Esophagus squamous epithelium (tissue), 5 donors: ENCODE results near the gene KRTAP5-11. TPM values are rescaled to one million over a fixed set of nuclear protein-coding genes. Genes with fewer than 3 reads are reported as not detected.

Experiments
- DNase-seq: peaks from one replicate; lab custom pipeline; 2025; lab: John Stamatoyannopoulos, UW
- H3K27ac ChIP-seq, 4 donors: fragments of 200-600 bp; sonication (generic); one replicate each; pipeline ENCODE4 v1.5.1; 2016 to 2019; ENCODE audit warnings: mild to moderate bottlenecking in 1 of 4
- H3K27me3 ChIP-seq, 4 donors: fragments of 200-600 bp; sonication (generic); 1 replicate in 3 of 4; 2 replicates in 1 of 4; pipeline versions ENCODE4 v1.5.1 to v1.6.0; 2017 to 2021; ENCODE audit warnings: antibody characterized with exemption in 1 of 4
- H3K36me3 ChIP-seq, 3 donors: fragments of 200-600 bp; sonication (generic); one replicate each; pipeline ENCODE4 v1.5.1; 2016 to 2019
- H3K4me1 ChIP-seq, 3 donors: fragments of 200-600 bp; sonication (generic); one replicate each; pipeline ENCODE4 v1.5.1; 2017 to 2019
- H3K4me3 ChIP-seq, 4 donors: fragments of 200-600 bp; sonication (generic); 1 replicate in 3 of 4; 2 replicates in 1 of 4; pipeline ENCODE4 v1.5.1; 2016 to 2019; ENCODE audit warnings: mild to moderate bottlenecking in 2 of 4, moderate library complexity in 1 of 4
- H3K9me3 ChIP-seq, 3 donors: fragments of 200-600 bp; sonication (generic); one replicate each; pipeline ENCODE4 v1.5.1; 2016 to 2019
- CTCF ChIP-seq, 6 experiments: fragments of 450-650 bp in 4 of 6; fragments of 200-600 bp in 2 of 6; sonication (generic) in 2 of 6; IDR thresholded peaks; one replicate each; pipeline ENCODE4 v1.5.1; 2016 to 2019; ENCODE audit warnings: antibody characterized with exemption in 6 of 6, mild to moderate bottlenecking in 4 of 6, moderate library complexity in 4 of 6
- POLR2A ChIP-seq, 4 donors: fragments of 450-650 bp; IDR thresholded peaks; one replicate each; pipeline ENCODE4 v1.6.1; 2017; ENCODE audit warnings: antibody characterized with exemption in 4 of 4, mild to moderate bottlenecking in 4 of 4, moderate library complexity in 3 of 4
- WGBS, 2 donors: methylation state at CpG; one replicate each; pipeline ENCODE4 v1.1.5; 2018; 5-methylcytosine and 5-hydroxymethylcytosine counted together
- intact Hi-C: fragments of 100-400 bp; cut with DNase I; formaldehyde crosslinking; loops from one replicate; pipeline ENCODE4 v1.15.0; 2022
- total RNA-seq, 4 donors: library from RNA; depleted of rRNA; stranded (reverse); fragments of >200 nt; gene quantifications; one replicate each; pipeline ENCODE4 v1.1.0, GENCODE V29; 2016
- donor health status: DM: yes; HTN: yes; CAD: no.

Gene KRTAP5-11
- total RNA-seq, 4 donors from 2014 or later: not detected

- Histone ChIP-seq H3K36me3 (no peaks in the 10 kb centered on the region), H3K27ac (no peak overlapping the region), H3K9me3 (no peaks in the 10 kb centered on the region), H3K4me3 (no peak overlapping the region), H3K4me1 (no peaks in the 10 kb centered on the region), H3K27me3 (peaks cover 0 to 18% (median 0%) of the 10 kb centered on the region in 4 donors)
- DNase-seq: no peak
- intact Hi-C loops: no loop called here
- TF ChIP-seq POLR2A (IDR thresholded peaks at IDR 0.05): no peak
- no peak for TF ChIP-seq CTCF (IDR thresholded peaks at IDR 0.05)
- WGBS, 2 donors: 81 to 100% methylated on average over 1 of the region's 1 CpG
These were observed 23.7 kb downstream of the KRTAP5-11 start for GRCh38 chr11:71558996-71559395.

DNA sequence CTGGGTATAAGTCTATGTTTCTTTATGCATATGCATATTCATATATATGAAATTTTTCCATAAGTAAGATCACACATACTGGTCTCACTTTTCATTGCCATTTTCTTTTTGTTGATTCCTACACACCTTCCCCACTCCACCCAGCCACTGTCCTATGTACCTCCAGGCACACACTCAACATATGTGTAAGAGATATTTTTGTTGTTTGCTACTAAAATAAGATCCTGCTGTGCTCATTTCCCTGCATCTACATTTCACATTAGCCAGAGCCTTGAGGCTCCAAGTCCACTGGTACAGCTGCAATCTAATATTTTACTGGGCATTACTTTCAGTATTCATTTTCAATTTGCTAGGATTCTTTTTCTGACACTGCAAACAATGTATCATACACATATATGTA lies 25.4 kb downstream of the KRTAP5-11 start:
- peaks cover 0 to 6% (median 0%) of the 10 kb centered on the region in 4 donors for H3K27me3 ChIP-seq
- TF ChIP-seq POLR2A (IDR thresholded peaks at IDR 0.05): no peak
- TF ChIP-seq CTCF (IDR thresholded peaks at IDR 0.05): no peak
- intact Hi-C loops: no loop called here
- no peaks in the 10 kb centered on the region for H3K4me1 ChIP-seq
- no peak overlapping the region for H3K27ac ChIP-seq
- no peaks in the 10 kb centered on the region for H3K9me3 ChIP-seq
- no peak overlapping the region for H3K4me3 ChIP-seq
- no peak for DNase-seq
- H3K36me3 ChIP-seq: no peaks in the 10 kb centered on the region

DNA sequence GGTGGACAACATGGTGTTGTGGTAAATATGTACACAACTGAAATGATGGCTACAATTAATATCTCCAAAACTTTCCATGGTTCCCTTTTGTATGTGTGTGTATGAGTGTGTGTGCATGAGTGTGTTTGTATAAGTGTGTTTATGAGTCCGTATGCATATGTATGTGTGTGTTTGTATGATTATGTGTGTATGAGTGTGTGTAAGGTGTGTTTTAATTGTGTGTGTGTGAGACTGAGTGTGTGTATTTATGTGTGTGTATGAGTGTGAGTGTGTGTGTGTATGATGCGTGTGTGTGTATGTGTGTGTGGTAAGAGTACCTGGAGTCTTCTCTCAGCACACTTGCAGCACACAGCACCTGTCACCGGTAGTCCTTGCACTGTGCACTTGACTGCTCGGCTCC lies 26.7 kb downstream of the KRTAP5-11 start:
- 85 to 91% methylated on average over 4 of the region's 4 CpGs for WGBS, 2 donors
- intact Hi-C loops: no loop called here
- peaks cover 0 to 6% (median 0%) of the 10 kb centered on the region in 4 donors for H3K27me3 ChIP-seq
- DNase-seq: no peak
- H3K4me1 ChIP-seq: no peaks in the 10 kb centered on the region
- H3K36me3 ChIP-seq: no peaks in the 10 kb centered on the region
- H3K4me3 ChIP-seq: no peak overlapping the region
- TF ChIP-seq CTCF (IDR thresholded peaks at IDR 0.05): no peak
- no peak for TF ChIP-seq POLR2A (IDR thresholded peaks at IDR 0.05)
- H3K9me3 ChIP-seq: no peaks in the 10 kb centered on the region
- no peak overlapping the region for H3K27ac ChIP-seq

- intact Hi-C loops: no loop called here
- H3K4me1 ChIP-seq: no peaks in the 10 kb centered on the region
- no peak for DNase-seq
These were observed 27.2 kb downstream of the KRTAP5-11 start for GRCh38 chr11:71555508-71555907.

GRCh38 chr11:71554996-71555395 lies 27.7 kb downstream of the KRTAP5-11 start:
- no peak for DNase-seq
- no peaks in the 10 kb centered on the region for H3K36me3 ChIP-seq
- H3K4me3 ChIP-seq: no peak overlapping the region
- TF ChIP-seq POLR2A (IDR thresholded peaks at IDR 0.05): no peak
- no peak for TF ChIP-seq CTCF (IDR thresholded peaks at IDR 0.05)
- intact Hi-C loops: no loop called here
- no peaks in the 10 kb centered on the region for H3K4me1 ChIP-seq
- H3K27ac ChIP-seq: no peak overlapping the region
- peaks cover 0 to 6% (median 0%) of the 10 kb centered on the region in 4 donors for H3K27me3 ChIP-seq
- WGBS, 2 donors: no CpG with 5 or more reads among the region's 6 CpGs
- H3K9me3 ChIP-seq: no peaks in the 10 kb centered on the region

More at GRCh38 chr11:71555508-71555907, 27.2 kb downstream of the KRTAP5-11 start:
- Histone ChIP-seq H3K27ac (no peak overlapping the region), H3K9me3 (no peaks in the 10 kb centered on the region), H3K27me3 (peaks cover 0 to 6% (median 0%) of the 10 kb centered on the region in 4 donors), H3K4me3 (no peak overlapping the region), H3K36me3 (no peaks in the 10 kb centered on the region)
- 82 to 86% methylated on average over 1 to 5 of the region's 11 CpGs for WGBS, 2 donors
- no peak for TF ChIP-seq POLR2A (IDR thresholded peaks at IDR 0.05)
- no peak for TF ChIP-seq CTCF (IDR thresholded peaks at IDR 0.05)
